Esophagus muscularis mucosa (tissue), 4 donors: Measurements from ENCODE around the gene ABCC1. TPM values are rescaled to one million over a fixed set of nuclear protein-coding genes. Genes with fewer than 3 reads are reported as not detected.

Experiments
- DNase-seq: peaks from one replicate; pipeline ENCODE4 v3.0.0-alpha.2; 2017; ENCODE audit errors: extremely low spot score
- H3K27ac ChIP-seq, 4 donors: fragments of 200-600 bp; sonication (generic); replicated peaks in 1 of 4; 1 replicate in 3 of 4; 2 replicates in 1 of 4; pipeline ENCODE4 v1.5.1; 2016 to 2019; ENCODE audit warnings: mild to moderate bottlenecking in 1 of 4
- H3K27me3 ChIP-seq, 4 donors: fragments of 200-600 bp; sonication (generic); one replicate each; pipeline versions ENCODE4 v1.5.1 to v1.6.0; 2016 to 2019
- H3K36me3 ChIP-seq, 4 donors: fragments of 200-600 bp; sonication (generic); one replicate each; pipeline ENCODE4 v1.5.1; 2016 to 2019
- H3K4me1 ChIP-seq, 4 donors: fragments of 200-600 bp; sonication (generic); one replicate each; pipeline ENCODE4 v1.5.1; 2016 to 2019
- H3K4me3 ChIP-seq, 4 donors: fragments of 200-600 bp; sonication (generic); 1 replicate in 2 of 4; 2 replicates in 2 of 4; pipeline ENCODE4 v1.5.1; 2016 to 2019; ENCODE audit warnings: mild to moderate bottlenecking in 4 of 4, moderate library complexity in 1 of 4
- H3K9me3 ChIP-seq, 4 donors: fragments of 200-600 bp; sonication (generic); 1 replicate in 3 of 4; 2 replicates in 1 of 4; pipeline ENCODE4 v1.5.1; 2016 to 2019
- EP300 ChIP-seq: sonication (generic); formaldehyde crosslinking; IDR thresholded peaks from one replicate; pipeline ENCODE4 v1.6.1; 2017; ENCODE audit warnings: antibody characterized with exemption
- POLR2A ChIP-seq: fragments of 450-650 bp; IDR thresholded peaks from one replicate; pipeline ENCODE4 v1.6.1; 2017; ENCODE audit warnings: antibody characterized with exemption, moderate library complexity, mild to moderate bottlenecking, low read depth
- POLR2AphosphoS5 ChIP-seq, 2 donors: sonication (generic); formaldehyde crosslinking; IDR thresholded peaks; one replicate each; pipeline ENCODE4 v1.6.1; 2017; ENCODE audit warnings: antibody characterized with exemption in 2 of 2
- WGBS: methylation state at CpG from one replicate; pipeline ENCODE4 v1.1.5; 2018; 5-methylcytosine and 5-hydroxymethylcytosine counted together
- intact Hi-C: fragments of 100-400 bp; cut with DNase I; formaldehyde crosslinking; loops from one replicate; pipeline ENCODE4 v1.15.1; 2023
- total RNA-seq, 4 donors: library from RNA; depleted of rRNA; stranded (reverse); fragments of >200 nt; gene quantifications; one replicate each; pipeline versions ENCODE4 v1.1.0 to v1.2.1, GENCODE V29; 2016
- TF ChIP-seq, protein P1 (sequence below), 3 experiments: fragments of 200-600 bp in 2 of 3; fragments of 450-650 bp in 1 of 3; sonication (generic) in 2 of 3; IDR thresholded peaks; one replicate each; pipeline ENCODE4 v1.5.1; 2017 to 2019; ENCODE audit warnings: antibody characterized with exemption in 3 of 3, mild to moderate bottlenecking in 2 of 3, moderate library complexity in 1 of 3

The ABCC1 gene
- total RNA-seq, 4 donors from 2014 or later, result 61.8 to 141 (median 103) TPM

DNA sequence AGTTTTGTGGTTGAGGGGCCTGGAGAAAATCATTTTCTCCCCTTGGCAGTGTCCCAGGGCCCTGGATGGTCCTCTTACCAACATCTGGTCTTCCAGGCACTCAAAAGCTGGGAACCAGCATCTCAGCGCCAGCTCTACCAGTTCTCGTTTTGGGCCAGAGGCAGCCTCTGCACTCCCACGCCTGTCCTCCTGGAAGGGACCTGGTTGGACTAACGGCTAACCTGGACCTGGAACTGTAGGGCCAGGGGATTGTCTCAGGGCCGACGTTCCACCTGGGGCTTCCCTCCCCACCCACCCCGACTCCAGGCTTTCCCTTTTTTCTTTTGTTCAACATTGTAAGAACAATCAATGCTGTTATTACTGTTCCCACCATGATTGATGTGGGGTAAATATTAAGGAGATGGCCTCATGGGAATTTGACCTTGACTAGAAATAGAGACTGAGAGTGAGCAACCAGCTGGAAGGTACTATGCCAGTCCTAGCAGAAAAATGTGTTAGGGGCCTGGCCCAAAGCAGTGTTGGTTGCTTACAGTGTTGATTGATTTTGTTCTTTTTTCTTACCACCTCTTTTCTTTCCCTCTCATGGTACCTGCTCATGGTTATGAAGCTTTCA, 192.5 kb downstream of the ABCC1 start:
- TF ChIP-seq POLR2A (no peak), EP300 (no peak), POLR2AphosphoS5 (IDR thresholded peaks at IDR 0.05) (no peak)
- TF ChIP-seq, protein P1, sequence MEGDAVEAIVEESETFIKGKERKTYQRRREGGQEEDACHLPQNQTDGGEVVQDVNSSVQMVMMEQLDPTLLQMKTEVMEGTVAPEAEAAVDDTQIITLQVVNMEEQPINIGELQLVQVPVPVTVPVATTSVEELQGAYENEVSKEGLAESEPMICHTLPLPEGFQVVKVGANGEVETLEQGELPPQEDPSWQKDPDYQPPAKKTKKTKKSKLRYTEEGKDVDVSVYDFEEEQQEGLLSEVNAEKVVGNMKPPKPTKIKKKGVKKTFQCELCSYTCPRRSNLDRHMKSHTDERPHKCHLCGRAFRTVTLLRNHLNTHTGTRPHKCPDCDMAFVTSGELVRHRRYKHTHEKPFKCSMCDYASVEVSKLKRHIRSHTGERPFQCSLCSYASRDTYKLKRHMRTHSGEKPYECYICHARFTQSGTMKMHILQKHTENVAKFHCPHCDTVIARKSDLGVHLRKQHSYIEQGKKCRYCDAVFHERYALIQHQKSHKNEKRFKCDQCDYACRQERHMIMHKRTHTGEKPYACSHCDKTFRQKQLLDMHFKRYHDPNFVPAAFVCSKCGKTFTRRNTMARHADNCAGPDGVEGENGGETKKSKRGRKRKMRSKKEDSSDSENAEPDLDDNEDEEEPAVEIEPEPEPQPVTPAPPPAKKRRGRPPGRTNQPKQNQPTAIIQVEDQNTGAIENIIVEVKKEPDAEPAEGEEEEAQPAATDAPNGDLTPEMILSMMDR (IDR thresholded peaks at IDR 0.05), result no peak
- Histone ChIP-seq H3K4me1 (peaks cover 0 to 29% (median 24%) of the 10 kb centered on the region in 4 donors), H3K27me3 (no peaks in the 10 kb centered on the region), H3K9me3 (no peaks in the 10 kb centered on the region), H3K27ac (peak overlapping the region in 1 of 4 donors; percentile 30), H3K4me3 (no peak overlapping the region), H3K36me3 (peaks cover 64 to 99% (median 73%) of the 10 kb centered on the region in 4 donors)
- WGBS, result 83% methylated on average over 7 of the region's 7 CpGs
- no peak for DNase-seq
- intact Hi-C loops, result no loop called here

DNA sequence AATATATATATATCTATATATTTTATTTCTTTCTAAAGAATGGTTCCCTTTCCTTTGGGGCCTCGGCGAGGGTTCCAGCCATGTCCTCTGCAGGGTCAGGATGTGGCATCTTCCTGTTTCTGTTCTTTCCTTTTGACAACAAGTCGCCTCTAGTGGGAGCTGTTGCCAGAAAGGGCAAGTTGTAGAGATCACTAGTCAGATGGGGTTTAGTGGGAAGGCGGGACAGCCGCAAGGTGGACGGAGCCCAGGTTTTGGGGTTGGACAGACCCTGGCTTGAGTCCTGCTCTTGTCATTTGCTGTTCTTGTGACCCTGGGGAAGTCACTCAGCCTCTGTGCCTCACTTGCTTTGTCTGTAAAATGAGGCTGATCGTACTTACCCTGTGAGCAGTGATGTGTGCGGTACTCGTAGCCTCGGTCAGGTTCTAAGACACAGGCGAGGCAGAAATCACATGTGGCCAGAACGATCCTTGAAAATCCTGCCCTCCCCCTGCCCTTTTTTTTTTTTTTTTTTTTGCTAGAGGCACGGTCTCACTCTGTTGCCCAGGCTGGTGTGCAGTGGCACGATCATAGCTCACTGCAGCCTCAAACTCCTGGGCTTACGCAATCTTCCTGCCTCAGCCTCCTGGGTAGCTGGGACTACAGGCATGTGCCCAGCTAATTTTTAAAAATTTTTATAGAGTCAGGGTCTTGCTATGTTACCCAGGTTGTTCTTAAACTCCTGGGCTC, 193.8 kb downstream of the ABCC1 start:
- 82% methylated on average over 14 of the region's 15 CpGs for WGBS
- H3K4me3 ChIP-seq, result no peak overlapping the region
- DNase-seq, result no peak
- H3K4me1 ChIP-seq, result peaks cover 0 to 42% (median 36%) of the 10 kb centered on the region in 4 donors
- no peaks in the 10 kb centered on the region for H3K9me3 ChIP-seq
- peaks cover 52 to 86% (median 62%) of the 10 kb centered on the region in 4 donors for H3K36me3 ChIP-seq
- peak overlapping the region in 2 of 4 donors; percentile 10 to 30 for H3K27ac ChIP-seq
- TF ChIP-seq, protein P1 (IDR thresholded peaks at IDR 0.05), result peak in 1 of 3 experiments; percentile 37
- no peak for TF ChIP-seq EP300
- TF ChIP-seq POLR2AphosphoS5 (IDR thresholded peaks at IDR 0.05), result peak in 1 of 2 donors; percentile 10
- intact Hi-C loops, result no loop called here
- H3K27me3 ChIP-seq, result no peaks in the 10 kb centered on the region

DNA sequence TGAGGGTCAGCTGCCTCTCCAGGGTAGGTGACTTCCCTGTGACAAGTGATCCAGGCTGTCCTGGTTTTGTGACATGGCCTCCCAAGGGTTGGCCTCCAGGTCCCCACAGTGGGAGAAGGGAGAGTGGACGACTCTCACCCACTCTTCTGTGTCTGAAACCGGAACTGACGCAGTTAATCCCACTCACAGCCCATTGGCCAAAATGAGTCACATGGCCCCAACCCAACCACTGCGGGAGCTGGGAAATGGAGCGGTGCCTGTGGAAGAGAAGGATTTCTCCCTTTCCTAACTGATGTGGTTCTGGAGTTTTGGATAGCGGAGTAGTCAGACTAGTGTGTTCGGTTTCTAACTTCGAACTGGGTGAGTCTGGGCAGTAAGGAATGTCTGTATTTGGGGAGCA, 194.5 kb downstream of the ABCC1 start:
- 84% methylated on average over 8 of the region's 8 CpGs for WGBS
- Histone ChIP-seq H3K4me1 (peaks cover 0 to 50% (median 43%) of the 10 kb centered on the region in 4 donors), H3K27me3 (no peaks in the 10 kb centered on the region), H3K27ac (peak overlapping the region in 1 of 4 donors; percentile 2), H3K4me3 (no peak overlapping the region), H3K9me3 (no peaks in the 10 kb centered on the region), H3K36me3 (peaks cover 44 to 79% (median 55%) of the 10 kb centered on the region in 4 donors)
- TF ChIP-seq EP300, result no peak
- TF ChIP-seq POLR2A, result no peak
- TF ChIP-seq, protein P1 (IDR thresholded peaks at IDR 0.05), result no peak
- no peak for TF ChIP-seq POLR2AphosphoS5 (IDR thresholded peaks at IDR 0.05)
- DNase-seq, result no peak
- intact Hi-C loops, result no loop called here

DNA sequence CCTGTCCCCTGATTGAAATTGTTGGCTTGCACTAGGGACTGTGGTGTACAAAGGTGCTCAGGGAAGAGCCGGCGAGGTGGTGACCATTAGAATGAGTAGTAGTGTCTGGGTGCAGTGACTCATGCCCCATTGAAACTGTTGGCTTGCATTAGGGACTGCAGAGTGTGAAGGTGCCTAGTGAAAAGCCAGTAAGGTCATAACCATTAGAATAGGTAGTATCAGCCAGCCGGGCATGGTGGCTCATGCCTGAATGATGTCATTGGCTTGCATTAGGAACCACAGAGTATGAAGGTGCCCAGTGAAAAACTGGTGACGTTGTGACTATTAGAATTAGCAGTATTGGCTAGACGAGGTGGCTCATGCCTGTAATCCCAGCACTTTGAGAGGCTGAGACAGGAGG, 195.0 kb downstream of the ABCC1 start:
- DNase-seq, result no peak
- peaks cover 40 to 74% (median 50%) of the 10 kb centered on the region in 4 donors for H3K36me3 ChIP-seq

More for the DNA sequence above, 195.0 kb downstream of the ABCC1 start:
- peak overlapping the region in 1 of 4 donors; percentile 2 for H3K27ac ChIP-seq
- 91% methylated on average over 5 of the region's 5 CpGs for WGBS
- peaks cover 0 to 54% (median 48%) of the 10 kb centered on the region in 4 donors for H3K4me1 ChIP-seq
- no peak overlapping the region for H3K4me3 ChIP-seq
- intact Hi-C loops, result no loop called here
- TF ChIP-seq POLR2AphosphoS5 (IDR thresholded peaks at IDR 0.05) (no peak), EP300 (no peak), POLR2A (no peak)
- TF ChIP-seq, protein P1 (IDR thresholded peaks at IDR 0.05), result no peak
- H3K9me3 ChIP-seq, result no peaks in the 10 kb centered on the region
- H3K27me3 ChIP-seq, result no peaks in the 10 kb centered on the region
